ENCODE data around the gene ATP10A.

DNA sequence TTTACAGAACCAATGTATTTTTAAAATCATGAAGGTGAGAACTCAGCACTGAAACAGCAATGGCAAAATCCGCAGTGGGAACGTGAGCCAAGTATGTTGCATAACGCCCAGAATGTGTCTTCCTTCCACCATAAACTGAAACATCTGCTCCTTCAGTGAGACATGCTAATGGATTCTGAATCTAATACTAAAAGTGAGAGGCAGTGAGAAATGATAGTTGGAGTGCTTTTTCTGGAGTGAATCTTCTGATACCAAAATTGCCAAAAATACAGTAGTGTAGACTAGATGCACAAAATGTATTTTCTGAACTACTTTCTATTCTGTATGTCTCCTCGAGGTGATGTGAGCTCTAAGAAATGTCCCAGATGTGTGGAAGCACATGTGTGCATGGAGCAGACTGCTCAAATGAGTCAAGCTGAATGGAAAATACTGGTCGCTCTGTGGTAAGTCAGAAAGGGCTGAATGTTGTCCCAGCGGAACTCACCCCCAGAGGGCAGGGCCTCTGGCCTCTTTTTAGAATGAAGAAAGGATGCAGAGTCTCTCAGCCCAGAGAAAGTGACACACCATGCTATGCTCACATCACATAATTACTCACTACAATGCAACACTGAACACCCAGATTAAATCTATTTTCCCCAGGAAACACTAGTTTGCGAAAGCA, 73.0 kb downstream of the ATP10A start:
- TF ChIP-seq POLR2A (IDR thresholded peaks at IDR 0.05) (no peak), CTCF (IDR thresholded peaks at IDR 0.05) (no peak)
